HG02588 (cell line): ENCODE results near the gene PDE8A.
A peak's percentile ranks its signal among the peaks of the same experiment; 100 is the strongest.
"Not testable (repeated sequence)": the region's sequence is repeated elsewhere in the genome, so short reads cannot be mapped to it uniquely, and the experiment has no call there.

Source experiments
- ATAC-seq: cut with Tn5 transposase; IDR thresholded peaks from one replicate; pipeline ENCODE4 v1.9.1; 2021; ENCODE audit warnings: mild to moderate bottlenecking, moderate library complexity; ENCODE audit not compliant: unreplicated experiment

Gene PDE8A

DNA sequence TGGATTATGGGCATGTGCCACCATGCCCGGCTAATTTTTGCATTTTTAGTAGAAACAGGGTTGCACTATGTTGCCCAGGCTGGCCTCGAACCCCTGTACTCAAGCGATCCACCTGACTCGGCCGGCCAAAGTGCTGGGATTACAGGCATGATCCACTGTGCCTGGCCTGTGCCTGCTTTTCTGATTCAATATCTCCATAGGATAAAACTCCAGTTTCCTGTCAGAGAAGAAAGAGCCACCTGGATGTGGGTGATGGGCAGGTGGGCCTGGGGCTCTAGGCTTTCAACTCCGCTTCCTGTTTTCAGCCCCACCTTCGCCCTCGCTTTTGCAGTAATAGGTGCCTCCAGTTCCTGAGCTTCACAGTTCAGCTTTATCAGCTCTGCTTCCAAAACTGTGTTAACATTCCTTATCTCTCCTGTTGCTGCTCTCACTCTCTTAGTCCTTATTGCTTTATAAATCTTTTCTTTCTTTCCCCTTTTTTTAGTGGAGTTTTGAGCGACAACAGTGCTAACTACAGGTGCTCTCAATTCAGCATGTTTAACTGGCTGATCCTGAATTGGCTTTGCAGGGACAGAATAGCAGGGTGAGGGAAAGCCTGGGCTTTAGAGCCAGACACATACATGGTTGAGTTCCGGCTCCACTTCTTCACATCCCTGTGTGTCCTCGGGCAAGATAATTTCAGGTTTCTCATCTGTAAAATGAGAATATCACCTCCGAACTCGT, 21.1 kb upstream of the PDE8A start:
- ATAC-seq: no peak

DNA sequence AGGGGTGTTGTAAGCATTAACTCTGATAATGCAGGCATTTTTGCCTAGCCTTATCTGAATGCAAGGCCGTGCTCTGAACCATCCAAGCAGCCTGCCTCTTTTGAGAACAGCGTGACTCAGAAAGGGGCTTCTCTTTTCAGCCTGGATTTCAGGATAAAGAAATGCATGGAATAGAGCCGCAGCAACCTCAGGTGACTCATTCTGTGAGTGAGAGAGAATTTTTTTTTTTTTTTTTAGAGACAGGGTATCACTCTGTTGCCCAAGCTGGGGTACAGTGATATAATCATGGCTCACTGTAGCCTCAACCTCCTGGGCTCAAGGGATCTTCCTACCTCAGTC, 20.6 kb upstream of the PDE8A start:
- ATAC-seq: no peak

- no peak for ATAC-seq
Observed at GRCh38 chr15:84961707-84962106, 19.9 kb upstream of the PDE8A start.

- ATAC-seq: no peak
Observed at GRCh38 chr15:84962955-84963354, 18.7 kb upstream of the PDE8A start.

GRCh38 chr15:84967380-84967779, 14.3 kb upstream of the PDE8A start:
- ATAC-seq: no peak

- ATAC-seq: no peak
Observed at GRCh38 chr15:84968301-84968700, 13.4 kb upstream of the PDE8A start.

DNA sequence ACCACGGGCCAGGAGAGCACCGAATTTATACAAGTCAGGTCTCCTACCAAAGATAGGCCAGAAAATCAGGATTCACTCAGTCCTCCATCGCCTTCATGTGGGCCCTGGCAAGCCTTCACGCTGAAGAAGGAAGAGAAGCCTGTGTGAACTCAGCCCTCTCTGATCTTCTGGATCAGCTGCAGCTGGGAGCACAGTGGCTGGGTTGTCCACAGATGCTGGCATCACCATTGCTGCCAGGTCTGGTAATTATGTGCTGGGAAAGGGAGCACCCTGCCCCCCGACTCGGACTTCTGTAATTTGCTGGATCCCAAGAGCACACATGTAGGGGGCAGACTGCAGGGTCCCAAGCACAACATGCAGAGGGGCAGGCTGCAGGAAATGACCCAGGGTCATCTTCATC, 12.4 kb upstream of the PDE8A start:
- ATAC-seq: no peak

GRCh38 chr15:84970843-84971242, 10.8 kb upstream of the PDE8A start:
- no peak for ATAC-seq

DNA sequence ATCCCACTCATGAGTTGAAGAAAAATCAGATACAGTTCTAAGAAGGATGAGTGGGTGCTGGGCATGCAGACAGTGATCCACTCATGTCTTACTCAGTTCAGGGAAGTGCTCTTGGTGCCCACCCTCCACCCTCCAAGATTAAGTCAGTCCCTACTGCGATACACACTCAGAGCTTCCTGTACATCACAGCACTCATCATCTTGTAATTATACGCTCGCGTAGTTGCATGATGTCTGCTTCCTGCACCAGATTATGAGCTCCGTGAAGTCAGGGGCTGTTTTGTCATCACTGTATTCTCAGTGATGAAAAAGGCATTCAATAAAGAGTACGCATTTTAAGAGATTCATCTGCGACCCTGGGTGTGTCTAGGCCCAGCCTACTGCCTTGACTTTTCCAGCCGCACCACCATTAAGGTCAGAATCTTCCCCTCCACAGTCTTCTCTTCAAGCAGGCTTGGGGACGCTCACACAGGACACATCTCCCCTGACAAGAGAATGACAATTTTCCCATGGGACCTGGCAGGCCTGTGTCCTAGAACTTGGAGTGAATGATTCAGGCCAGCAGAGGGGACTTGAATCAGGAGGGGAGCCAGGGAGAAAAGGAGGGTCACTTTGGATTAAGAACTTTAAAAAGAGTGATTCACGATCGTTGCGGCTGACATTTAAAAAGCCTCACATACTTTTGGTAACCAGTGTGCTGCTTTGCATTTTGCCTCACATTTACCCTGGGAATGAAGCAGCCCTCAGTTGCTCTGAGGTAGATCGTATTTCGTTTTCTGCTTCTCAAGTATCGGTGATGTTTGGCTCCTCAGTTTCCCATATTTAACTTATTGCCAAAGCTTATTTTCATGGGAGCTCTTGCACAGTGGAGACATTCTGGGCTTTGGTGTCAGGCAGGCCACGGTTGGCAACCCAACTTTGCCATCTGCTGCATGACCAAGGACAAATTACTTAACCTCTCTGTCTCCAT, 7.9 kb upstream of the PDE8A start:
- no peak for ATAC-seq

- no peak for ATAC-seq
Observed at GRCh38 chr15:84975871-84976351, 5.7 kb upstream of the PDE8A start.

GRCh38 chr15:84976746-84977345, 4.8 kb upstream of the PDE8A start:
- no peak for ATAC-seq

DNA sequence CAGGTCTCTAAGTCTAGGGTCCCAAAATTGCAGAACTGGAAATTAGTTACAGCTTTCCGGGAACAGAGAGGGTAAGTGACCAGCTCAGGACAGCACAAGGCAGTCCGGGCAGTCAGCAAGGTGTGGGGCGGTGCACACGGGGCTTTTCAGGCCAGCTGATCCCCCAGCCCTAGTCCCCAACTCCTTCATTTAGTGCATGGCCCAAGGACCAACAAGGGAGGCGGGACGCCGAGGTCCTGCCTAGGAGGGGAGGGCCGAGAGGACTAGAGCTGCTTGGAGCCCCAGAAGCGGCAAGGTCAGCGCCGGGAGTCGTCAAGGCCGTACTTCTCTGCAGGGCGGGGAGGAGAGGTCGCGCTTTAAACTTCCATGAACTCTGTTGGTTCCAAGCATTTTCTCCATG, 2.0 kb upstream of the PDE8A start:
- no peak for ATAC-seq

DNA sequence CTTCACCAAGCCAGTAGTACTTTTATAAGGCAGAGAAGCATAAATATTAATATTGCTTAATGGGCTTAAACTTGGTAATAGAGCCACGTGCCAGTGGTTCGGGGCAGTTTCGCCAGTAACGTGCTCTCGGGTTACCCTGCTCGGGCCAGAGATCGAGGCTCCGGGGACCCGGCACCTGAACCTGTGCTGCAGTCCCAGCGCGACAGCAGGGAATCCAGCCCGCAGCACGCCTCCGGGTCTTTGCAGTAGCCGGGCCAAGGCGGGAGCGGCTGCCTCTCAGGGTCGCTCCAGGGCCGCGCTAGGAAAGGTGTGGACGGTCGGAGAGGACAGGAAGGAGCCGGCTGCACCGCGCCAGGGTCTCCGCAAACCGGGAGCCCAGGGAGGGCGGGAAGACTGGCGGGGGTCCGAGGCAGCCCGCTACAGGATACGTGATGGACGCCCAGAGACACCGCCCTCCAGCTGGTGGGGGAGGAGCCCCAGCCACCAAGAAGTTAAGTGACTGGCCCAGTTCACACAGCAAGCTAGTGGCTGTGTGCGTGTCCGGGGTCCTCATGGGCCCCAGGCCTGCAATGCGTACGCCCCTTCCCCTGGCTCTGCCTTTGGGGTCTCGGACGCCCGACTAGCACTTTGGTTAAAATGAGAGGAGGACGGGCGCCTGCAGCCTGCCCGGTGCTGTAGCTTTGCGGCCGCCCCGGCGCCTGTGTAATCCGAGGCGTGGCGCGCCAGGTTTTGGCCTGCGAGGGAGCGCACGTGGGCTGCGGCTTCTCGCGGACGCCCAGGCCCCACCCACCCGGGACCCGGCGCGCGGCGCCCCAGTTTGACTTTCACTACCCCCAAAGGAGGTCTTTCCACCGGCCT, 1.2 kb upstream of the PDE8A start:
- peak; percentile 49 for ATAC-seq

- peak; percentile 66 for ATAC-seq
Observed at GRCh38 chr15:84981054-84981710, 474 bp upstream of the PDE8A start.

DNA sequence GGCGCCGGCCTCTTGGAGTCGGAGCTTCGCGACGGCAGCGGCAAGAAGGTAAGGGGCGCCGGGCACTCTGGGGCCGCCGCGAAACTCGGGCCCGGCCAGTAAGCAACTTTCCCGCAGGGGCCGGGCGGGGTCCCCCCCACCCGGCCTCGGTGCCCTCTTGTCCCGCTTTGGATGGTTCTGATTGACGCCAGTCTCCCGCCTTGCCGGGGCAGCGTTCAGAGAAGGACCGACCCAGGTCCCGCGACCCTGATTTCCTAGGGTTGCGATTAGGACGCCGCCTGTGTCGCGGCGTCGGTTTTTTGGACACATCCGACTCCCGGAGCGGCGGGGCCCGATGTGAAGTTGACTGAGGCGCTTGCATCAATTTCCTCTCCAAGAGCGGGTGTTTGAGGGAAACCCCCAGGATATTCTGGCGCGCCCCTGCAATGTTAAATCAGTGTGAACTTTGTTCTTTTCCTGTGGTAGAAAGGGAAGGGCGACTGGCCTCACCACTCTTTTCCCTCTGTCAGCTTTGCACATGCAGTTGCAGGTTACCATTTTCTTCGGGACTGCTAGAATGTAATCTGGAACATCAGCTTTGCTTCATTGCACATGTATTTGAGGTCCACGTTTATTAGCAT, 755 bp downstream of the PDE8A start:
- ATAC-seq: no peak

DNA sequence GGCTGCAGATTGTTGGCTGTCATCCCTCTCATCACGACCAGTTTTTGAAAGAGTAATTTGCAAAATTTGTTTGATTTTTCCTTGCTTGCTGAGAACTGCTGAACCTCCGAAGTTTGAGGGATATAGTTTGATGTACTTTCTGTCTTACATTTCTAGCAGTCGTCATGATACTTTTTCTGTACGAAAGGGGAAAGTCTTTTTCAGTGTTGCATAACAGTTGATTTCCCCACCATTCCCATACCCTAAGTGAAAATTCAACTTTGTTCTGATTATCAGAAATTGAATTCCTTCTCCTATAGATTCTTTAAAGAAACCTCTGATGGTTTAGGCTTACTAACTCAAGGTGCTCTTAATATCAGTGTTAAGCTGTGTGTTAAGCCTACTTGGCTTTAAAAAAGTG, 1.6 kb downstream of the PDE8A start:
- no peak for ATAC-seq

DNA sequence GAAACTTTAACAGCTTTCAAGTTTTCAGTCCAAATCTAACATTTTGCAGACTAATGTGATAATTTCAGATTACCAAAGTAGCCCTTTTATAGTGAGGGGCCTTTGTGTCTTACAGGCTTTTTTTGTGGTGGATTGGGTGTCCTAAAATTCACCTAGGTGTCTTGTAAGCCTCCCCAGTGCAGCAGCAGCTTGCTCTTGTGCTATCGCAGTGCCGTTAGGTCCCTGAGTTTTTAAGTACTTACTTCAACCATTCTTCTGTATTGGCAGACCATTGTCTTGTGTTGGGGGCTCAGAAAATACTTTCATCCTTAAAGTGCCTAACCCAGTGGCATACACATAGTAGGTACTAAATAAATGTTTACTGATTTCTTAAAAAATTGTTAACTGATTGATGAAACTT, 2.1 kb downstream of the PDE8A start:
- ATAC-seq: no peak

GRCh38 chr15:84985158-84985557, 3.5 kb downstream of the PDE8A start:
- ATAC-seq: no peak

DNA sequence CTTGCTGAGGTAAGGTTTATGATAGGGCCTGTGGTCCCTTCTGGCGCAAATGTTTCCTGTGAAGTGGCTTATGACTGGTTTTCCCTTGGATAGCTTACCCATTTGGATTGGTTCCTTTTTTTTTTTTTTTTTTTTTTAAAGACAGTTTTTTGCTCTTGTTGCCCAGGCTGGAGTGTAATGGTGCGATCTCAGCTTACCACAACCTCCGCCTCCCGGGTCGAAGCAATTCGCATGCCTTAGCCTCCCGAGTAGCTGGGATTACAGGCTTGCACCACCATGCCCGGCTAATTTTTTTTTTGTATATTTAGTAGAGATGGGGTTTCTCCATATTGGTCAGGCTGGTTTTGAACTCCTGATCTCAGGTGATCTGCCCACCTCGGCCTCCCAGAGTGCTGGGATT, 5.7 kb downstream of the PDE8A start:
- ATAC-seq: not testable (repeated sequence)
